SH-SY5Y (cell line): Measurements from ENCODE around the gene CEBPA.

Experiments used
- GATA2 ChIP-seq: IDR thresholded peaks from 2 replicates; pipeline ENCODE4 v1.6.1; 2011; ENCODE audit warnings: mild to moderate bottlenecking, low read depth, low read length
- GATA3 ChIP-seq: IDR thresholded peaks from 2 replicates; pipeline ENCODE4 v1.6.1; 2011; ENCODE audit warnings: low read depth, mild to moderate bottlenecking, low read length, moderate library complexity

- peak; percentile 62 for TF ChIP-seq GATA2
- no peak for TF ChIP-seq GATA3
Observed at GRCh38 chr19:33294058-33294798, 8.1 kb downstream of the CEBPA start.
